ENCODE measurements around the gene NTM. TPM values are rescaled to one million over a fixed set of nuclear protein-coding genes. Genes with fewer than 3 reads are reported as not detected.

NTM gene
- total RNA-seq, 1 experiment from 2014 or later, result 0.73 TPM

- CTCF ChIA-PET, result no interaction called here
- TF ChIP-seq CTCF (IDR thresholded peaks at IDR 0.05; ENCODE audit: insufficient read depth in 1 of 2, low read depth in 1 of 2, low read length in 1 of 2, severe bottlenecking in 1 of 2, unreplicated experiment in 1 of 2), result no peak
- intact Hi-C loops (cut with micrococcal nuclease; ENCODE audit: unreplicated experiment), result no loop called here
- H3K27me3 ChIP-seq (replicated peaks; ENCODE audit: control insufficient read depth, insufficient read depth, low read length), result 0 out of 2 replicates have a peak, but pooled peaks cover 1% of the 10 kb centered on the region
- Mint-ChIP-seq H3K27ac (ENCODE audit: unreplicated experiment) (no peak overlapping the region), H3K4me3 (ENCODE audit: unreplicated experiment) (no peak overlapping the region), H3K36me3 (ENCODE audit: insufficient read depth, unreplicated experiment) (no peaks in the 10 kb centered on the region), H3K27me3 (ENCODE audit: insufficient read depth, unreplicated experiment) (peaks cover 14% of the 10 kb centered on the region), H3K9me3 (ENCODE audit: unreplicated experiment) (no peaks in the 10 kb centered on the region), H3K4me1 (ENCODE audit: low read depth, unreplicated experiment) (no peaks in the 10 kb centered on the region)
- H3K9me3 ChIP-seq, result no peaks in the 10 kb centered on the region; the same call in 1 of the 2 replicates
- POLR2A ChIA-PET, result no interaction called here
- no peaks in the 10 kb centered on the region for H3K36me3 ChIP-seq (ENCODE audit: control insufficient read depth, insufficient read depth, low read length)
- H3K4me1 ChIP-seq, result no peaks in the 10 kb centered on the region
- no peak overlapping the region for H3K4me3 ChIP-seq (ENCODE audit: low read depth, low read length)
- BruUV-seq (replicated peaks), result no TSS peak
- DNase-seq, result no peak
Measured at GRCh38 chr11:131764126-131764525, 393.7 kb downstream of the NTM start.

GRCh38 chr11:131764649-131765048, 394.2 kb downstream of the NTM start:
- no peaks in the 10 kb centered on the region for H3K9me3 Mint-ChIP-seq (ENCODE audit: unreplicated experiment)
- H3K27ac Mint-ChIP-seq (ENCODE audit: unreplicated experiment), result no peak overlapping the region
- DNase-seq, result no peak
- no peaks in the 10 kb centered on the region for H3K4me1 Mint-ChIP-seq (ENCODE audit: low read depth, unreplicated experiment)
- no peak for TF ChIP-seq CTCF (IDR thresholded peaks at IDR 0.05; ENCODE audit: insufficient read depth in 1 of 2, low read depth in 1 of 2, low read length in 1 of 2, severe bottlenecking in 1 of 2, unreplicated experiment in 1 of 2)
- Histone ChIP-seq H3K27me3 (replicated peaks; ENCODE audit: control insufficient read depth, insufficient read depth, low read length) (0 out of 2 replicates have a peak, but pooled peaks cover 1% of the 10 kb centered on the region), H3K9me3 (no peaks in the 10 kb centered on the region; the same call in 1 of the 2 replicates), H3K4me1 (no peaks in the 10 kb centered on the region), H3K4me3 (ENCODE audit: low read depth, low read length) (no peak overlapping the region), H3K36me3 (ENCODE audit: control insufficient read depth, insufficient read depth, low read length) (no peaks in the 10 kb centered on the region)
- H3K27me3 Mint-ChIP-seq (ENCODE audit: insufficient read depth, unreplicated experiment), result peaks cover 14% of the 10 kb centered on the region
- BruUV-seq (replicated peaks), result no TSS peak
- ChIA-PET CTCF (no interaction called here), POLR2A (no interaction called here)
- intact Hi-C loops (cut with micrococcal nuclease; ENCODE audit: unreplicated experiment), result no loop called here
- no peaks in the 10 kb centered on the region for H3K36me3 Mint-ChIP-seq (ENCODE audit: insufficient read depth, unreplicated experiment)
- H3K4me3 Mint-ChIP-seq (ENCODE audit: unreplicated experiment), result no peak overlapping the region

GRCh38 chr11:131766637-131767036, 396.2 kb downstream of the NTM start:
- 0 out of 2 replicates have a peak, but pooled peaks cover 1% of the 10 kb centered on the region for H3K27me3 ChIP-seq (replicated peaks; ENCODE audit: control insufficient read depth, insufficient read depth, low read length)

More at GRCh38 chr11:131766637-131767036, 396.2 kb downstream of the NTM start:
- intact Hi-C loops (cut with micrococcal nuclease; ENCODE audit: unreplicated experiment), result no loop called here
- Histone ChIP-seq H3K9me3 (no peaks in the 10 kb centered on the region), H3K36me3 (ENCODE audit: control insufficient read depth, insufficient read depth, low read length) (no peaks in the 10 kb centered on the region), H3K4me3 (ENCODE audit: low read depth, low read length) (no peak overlapping the region), H3K4me1 (no peaks in the 10 kb centered on the region)
- no peaks in the 10 kb centered on the region for H3K4me1 Mint-ChIP-seq (ENCODE audit: low read depth, unreplicated experiment)
- H3K4me3 Mint-ChIP-seq (ENCODE audit: unreplicated experiment), result no peak overlapping the region
- no peaks in the 10 kb centered on the region for H3K36me3 Mint-ChIP-seq (ENCODE audit: insufficient read depth, unreplicated experiment)
- BruUV-seq (replicated peaks), result no TSS peak
- CTCF ChIA-PET, result no interaction called here
- H3K27me3 Mint-ChIP-seq (ENCODE audit: insufficient read depth, unreplicated experiment), result peaks cover 20% of the 10 kb centered on the region
- POLR2A ChIA-PET, result interaction anchor here (0.6 kb wide), 1 partner anchor 28 kb away, joined by 3 read pairs; no protein-coding TSS in a partner anchor
- TF ChIP-seq CTCF (IDR thresholded peaks at IDR 0.05; ENCODE audit: insufficient read depth in 1 of 2, low read depth in 1 of 2, low read length in 1 of 2, severe bottlenecking in 1 of 2, unreplicated experiment in 1 of 2), result no peak
- no peak overlapping the region for H3K27ac Mint-ChIP-seq (ENCODE audit: unreplicated experiment)
- no peak for DNase-seq
- H3K9me3 Mint-ChIP-seq (ENCODE audit: unreplicated experiment), result no peaks in the 10 kb centered on the region

Measured in Caco-2 (cell line).